ENCODE measurements around the gene GJA9. TPM values are rescaled to one million over a fixed set of nuclear protein-coding genes. Genes with fewer than 3 reads are reported as not detected.

The GJA9 gene
- total RNA-seq, 1 donor from 2014 or later = 0.44 TPM

DNA sequence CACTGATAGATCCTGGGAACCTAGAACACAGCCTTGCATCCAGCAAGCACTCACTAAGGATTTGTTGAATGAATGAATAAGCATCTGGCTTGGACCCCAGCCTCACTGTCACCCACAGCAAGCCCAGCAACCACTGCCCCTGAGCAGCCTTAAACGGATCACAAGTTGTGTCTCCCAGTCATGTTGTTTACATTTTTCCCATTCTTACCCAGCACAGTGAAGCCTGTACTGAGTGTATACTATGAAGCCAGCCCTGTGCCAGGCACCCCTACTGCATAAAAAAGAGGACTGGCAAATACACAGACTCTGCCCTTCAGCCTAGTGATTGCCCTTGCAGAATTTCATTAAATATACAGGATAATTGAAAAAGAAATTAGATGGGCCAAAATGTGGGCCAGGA is 52.0 kb downstream of the GJA9 start:
- no peak for ATAC-seq

DNA sequence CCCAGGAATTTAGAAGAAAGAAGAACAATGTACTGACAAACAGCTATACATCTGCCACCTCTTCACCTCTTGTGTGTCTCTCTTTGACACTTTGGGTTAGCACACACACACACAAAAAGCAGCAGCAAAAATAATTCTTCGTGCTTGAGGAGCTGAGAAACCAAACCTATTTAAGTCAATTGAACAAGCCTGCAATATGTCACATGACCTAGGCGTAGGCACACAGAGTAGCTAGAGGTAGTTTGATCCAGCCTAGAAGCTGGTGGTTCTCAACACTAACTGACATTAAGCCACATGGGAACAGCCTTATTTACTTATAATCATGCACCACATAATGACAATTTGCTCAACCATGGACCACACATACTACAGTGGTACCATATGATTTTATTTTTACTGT is 54.1 kb downstream of the GJA9 start:
- ATAC-seq = no peak

DNA sequence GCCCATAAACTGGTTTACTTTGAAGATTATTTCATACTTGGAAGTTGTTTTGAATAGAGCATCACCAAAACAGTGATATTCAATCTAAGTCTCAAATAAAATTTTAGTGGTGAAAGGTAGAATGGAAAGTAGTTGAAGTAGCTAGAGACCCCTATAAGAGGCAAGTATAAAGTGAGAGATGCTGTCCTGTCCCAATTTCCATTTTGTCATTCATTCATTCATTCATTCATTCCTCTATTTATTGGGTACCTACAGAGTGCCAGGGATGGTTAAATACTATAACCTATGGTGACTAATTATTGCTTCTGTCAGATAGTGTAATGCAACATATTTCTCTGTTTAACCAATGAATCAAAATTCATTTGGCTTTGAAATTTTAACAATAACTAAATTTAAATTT is 54.5 kb downstream of the GJA9 start:
- no peak for ATAC-seq

DNA sequence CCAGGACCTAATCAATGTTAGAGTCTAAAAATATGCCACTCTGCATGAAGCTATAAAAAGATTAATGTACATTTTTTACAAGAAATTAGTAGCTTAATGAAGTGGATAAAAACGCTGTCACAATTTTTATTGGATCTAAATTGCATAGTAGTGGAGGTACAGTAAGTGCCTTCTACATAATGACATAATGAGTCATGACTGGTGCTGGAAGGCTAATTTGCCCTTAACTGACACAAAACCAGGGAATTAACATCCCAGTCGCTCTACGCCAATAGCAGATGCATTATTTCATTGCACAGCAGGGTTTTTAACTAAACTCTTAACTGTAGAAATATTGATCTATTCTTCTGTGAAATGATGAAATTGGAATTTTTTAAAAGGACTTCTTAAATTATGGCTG is 55.1 kb downstream of the GJA9 start:
- ATAC-seq = no peak

Other genes starting within 250 kb of the GJA9 start
- gene RRAGC, start 21.8 kb downstream of the GJA9 start, total RNA-seq = 32.8 TPM
- gene MYCBP, start 8.2 kb downstream of the GJA9 start, total RNA-seq = 21.8 TPM
- 16.1 TPM for gene RHBDL2, start 60.2 kb upstream of the GJA9 start, total RNA-seq
- gene AKIRIN1, start 109.7 kb upstream of the GJA9 start, total RNA-seq = 28.7 TPM
- 165 TPM for gene NDUFS5, start 144.8 kb upstream of the GJA9 start, total RNA-seq

Measured in esophagus mucosa (tissue), 1 donor.